ENCODE measurements around the gene BACE2.

The BACE2 gene

DNA sequence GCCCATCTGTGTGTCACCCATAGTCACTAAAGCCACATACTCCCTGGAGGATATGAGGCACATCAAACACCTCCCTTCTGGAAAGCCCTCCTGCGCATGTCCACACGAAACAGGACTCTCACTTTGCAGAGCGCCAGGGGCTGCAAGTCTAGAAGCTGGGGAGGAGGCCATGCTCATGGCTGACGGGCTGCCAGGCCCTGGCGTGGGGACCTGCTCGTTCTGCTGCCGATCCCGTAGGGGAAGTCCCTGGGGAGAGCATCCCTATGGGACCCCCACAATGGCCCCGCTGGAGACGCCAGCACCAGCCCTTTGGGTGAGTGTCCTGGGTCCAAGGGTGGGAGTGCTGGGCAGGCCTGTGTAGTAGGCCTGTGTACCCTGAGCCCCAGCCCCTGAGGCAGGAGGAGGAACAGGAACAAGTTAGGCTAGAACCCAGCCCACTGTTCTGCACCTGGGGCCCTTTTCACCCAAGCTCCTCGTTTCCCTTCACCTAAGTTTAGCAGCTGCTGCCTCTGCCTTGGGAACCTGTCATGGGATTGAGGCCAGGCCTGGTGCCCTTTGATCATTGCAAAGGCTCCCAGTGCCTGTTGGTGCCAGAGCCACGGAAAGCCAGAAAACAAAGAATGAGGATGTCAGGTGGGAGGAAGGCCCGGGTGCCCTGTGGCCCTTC, 158.6 kb downstream of the BACE2 start:
- no peak for DNase-seq

DNA sequence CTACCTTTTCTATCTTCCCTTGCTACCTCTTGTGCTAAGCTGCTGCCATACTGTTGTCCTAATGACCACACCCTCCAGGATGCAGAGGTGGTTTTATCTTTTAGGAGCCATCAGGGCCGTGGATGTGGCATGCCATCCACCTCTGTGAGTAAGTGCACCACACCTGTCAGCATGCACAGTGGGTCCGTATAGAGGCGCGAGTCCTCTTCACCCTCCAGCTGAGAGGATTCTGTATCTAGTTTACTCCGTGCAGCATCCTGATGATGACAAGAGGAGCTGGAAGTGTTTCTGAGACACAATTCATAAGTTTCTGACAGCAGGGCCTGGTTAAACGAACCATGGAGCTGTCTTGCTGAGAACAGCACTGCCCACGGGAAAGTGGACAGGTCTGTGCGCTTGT, 159.8 kb downstream of the BACE2 start:
- no peak for DNase-seq

- no peak for DNase-seq
Observed at GRCh38 chr21:41328660-41329607, 161.0 kb downstream of the BACE2 start.
